PC-3 (cell line): ENCODE results near the gene TRABD2B. TPM values are rescaled to one million over a fixed set of nuclear protein-coding genes. Genes with fewer than 3 reads are reported as not detected.

Experiments
- ATAC-seq: fragments of 200-7000 bp; cut with Tn5 transposase; 2 replicates; pipeline ENCODE4 v1.9.1; 2020; ENCODE audit warnings: mild to moderate bottlenecking, moderate library complexity
- BruUV-seq: library from RNA; stranded (reverse); fragments of 400-500 nt; replicated peaks from 2 replicates; lab custom pipeline; 2021; lab: Mats Ljungman, UMichigan
- CTCF ChIA-PET: fragments of 300-600 bp; sonication (Branson Sonifier 250); formaldehyde crosslinking; loops from one replicate; lab custom pipeline; 2022; ENCODE audit warnings: antibody characterized with exemption; lab: Charles Lee
- POLR2A ChIA-PET: fragments of 300-600 bp; sonication (Branson Sonifier 250); formaldehyde crosslinking; loops from one replicate; lab custom pipeline; 2022; ENCODE audit warnings: antibody characterized with exemption; ENCODE audit not compliant: unreplicated experiment; lab: Charles Lee
- DNase-seq: peaks from one replicate; pipeline ENCODE4 v3.0.0-alpha.2; 2015
- H2AFZ ChIP-seq: fragments of 300-600 bp; sonication (generic); 2 replicates; pipeline ENCODE4 v1.6.0; 2016; ENCODE audit warnings: antibody characterized with exemption, low read length
- H3F3A ChIP-seq: fragments of 300-600 bp; sonication (generic); one replicate; pipeline ENCODE4 v1.6.0; 2017; ENCODE audit warnings: antibody characterized with exemption, low read length, control low read depth, mild to moderate bottlenecking; ENCODE audit not compliant: unreplicated experiment
- H3K27ac ChIP-seq: fragments of 300-600 bp; sonication (generic); 2 replicates; pipeline ENCODE4 v1.5.1; 2016; ENCODE audit warnings: mild to moderate bottlenecking, low read length
- H3K27me3 ChIP-seq: fragments of 300-600 bp; sonication (generic); 2 replicates; pipeline ENCODE4 v1.6.1; 2016; ENCODE audit warnings: low read length, mixed read lengths
- H3K36me3 ChIP-seq: fragments of 300-600 bp; sonication (generic); 2 replicates; pipeline ENCODE4 v1.6.1; 2016; ENCODE audit warnings: low read depth, mixed run types, low read length, mixed read lengths
- H3K4me1 ChIP-seq: fragments of 300-600 bp; sonication (generic); 2 replicates; pipeline ENCODE4 v1.5.1; 2016; ENCODE audit warnings: low read length; ENCODE audit not compliant: insufficient read depth
- H3K4me2 ChIP-seq: fragments of 300-600 bp; sonication (generic); 2 replicates; pipeline ENCODE4 v1.6.0; 2016; ENCODE audit warnings: low read length
- H3K4me3 ChIP-seq: fragments of 300-600 bp; sonication (generic); 2 replicates; pipeline ENCODE4 v1.5.1; 2016; ENCODE audit warnings: mild to moderate bottlenecking, low read length, mixed read lengths
- H3K79me2 ChIP-seq: fragments of 300-600 bp; sonication (generic); 2 replicates; pipeline ENCODE4 v1.6.1; 2017; ENCODE audit warnings: low read length, mixed read lengths
- H3K9ac ChIP-seq: fragments of 300-600 bp; sonication (generic); 2 replicates; pipeline ENCODE4 v1.6.0; 2016; ENCODE audit warnings: mild to moderate bottlenecking, low read length
- H3K9me2 ChIP-seq: fragments of 300-600 bp; sonication (generic); replicated peaks from 2 replicates; pipeline ENCODE4 v1.6.1; 2016; ENCODE audit warnings: mixed run types, low read length, mixed read lengths
- H3K9me3 ChIP-seq: fragments of 300-600 bp; sonication (generic); 2 replicates; pipeline ENCODE4 v1.6.1; 2016; ENCODE audit warnings: low read length, mixed read lengths
- H4K20me1 ChIP-seq: fragments of 300-600 bp; sonication (generic); 2 replicates; pipeline ENCODE4 v1.6.1; 2016; ENCODE audit warnings: low read length, mixed read lengths
- EZH2 ChIP-seq: fragments of 300-600 bp; sonication (generic); IDR thresholded peaks from one replicate; pipeline ENCODE4 v1.6.1; 2017; ENCODE audit warnings: antibody characterized with exemption, mild to moderate bottlenecking, low read length; ENCODE audit not compliant: unreplicated experiment
- EZH2phosphoT487 ChIP-seq: fragments of 300-600 bp; sonication (generic); IDR thresholded peaks from 2 replicates; pipeline ENCODE4 v1.6.1; 2018; ENCODE audit warnings: mild to moderate bottlenecking, antibody characterized with exemption, low read length, borderline replicate concordance
- intact Hi-C: fragments of 100-400 bp; cut with micrococcal nuclease; formaldehyde crosslinking; loops from 2 replicates; pipeline ENCODE4 v1.9.0; 2023
- total RNA-seq: library from RNA; depleted of rRNA; stranded (reverse); fragments of >200 nt; gene quantifications from 2 replicates; pipeline ENCODE4 v1.2.3, GENCODE V29; 2014
- TF ChIP-seq, protein P1 (sequence below): fragments of 300-600 bp; sonication (generic); conservative IDR thresholded peaks from 2 replicates; pipeline ENCODE4 v1.5.1; 2017; ENCODE audit warnings: antibody characterized with exemption, low read depth, mild to moderate bottlenecking, low read length

Gene TRABD2B
- total RNA-seq, 1 experiment from 2014 or later: 0.44 TPM

DNA sequence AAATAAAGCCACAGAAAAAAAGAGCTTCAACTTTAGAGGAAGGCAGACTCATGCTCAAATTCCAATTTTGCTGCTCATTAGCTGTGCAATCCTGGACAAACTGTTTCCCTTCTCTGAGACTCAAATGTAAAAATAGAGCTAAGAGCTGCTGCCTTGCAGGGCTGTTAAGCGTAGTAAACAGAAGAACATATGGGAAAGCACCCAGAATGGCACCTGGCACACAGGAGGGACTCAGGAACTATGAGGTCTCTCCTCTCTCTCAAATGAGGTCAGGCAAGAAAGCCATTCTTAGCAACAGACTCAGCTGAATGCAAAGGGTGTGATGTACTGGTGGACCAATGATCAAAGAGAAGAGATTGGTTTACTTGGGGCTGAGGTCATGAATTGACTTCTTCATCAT is 61.3 kb downstream of the TRABD2B start:
- POLR2A ChIA-PET: no interaction called here
- intact Hi-C loops: no loop called here
- no TSS peak for BruUV-seq

DNA sequence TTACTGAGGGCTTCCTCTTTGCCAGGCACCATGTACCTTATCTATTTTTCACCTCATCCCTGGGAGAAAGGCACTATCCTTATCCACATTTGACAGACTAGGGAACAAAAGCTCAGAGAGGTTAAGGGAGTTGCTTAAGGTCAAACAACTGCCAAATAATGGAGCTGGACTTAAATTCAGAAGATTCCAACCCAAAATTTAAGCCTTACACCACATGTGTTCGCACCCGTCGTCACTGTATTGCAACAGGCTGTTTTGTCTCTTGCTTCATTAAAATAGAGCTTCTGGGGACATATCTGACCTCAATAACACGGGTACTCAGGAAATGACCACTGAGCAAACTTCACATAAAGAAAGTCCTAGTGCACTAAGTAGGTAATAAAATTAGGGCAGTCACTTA is 62.0 kb downstream of the TRABD2B start:
- Histone ChIP-seq H3K27ac (no peak overlapping the region), H3K36me3 (no peaks in the 10 kb centered on the region), H3K27me3 (no peaks in the 10 kb centered on the region), H3K9me3 (no peaks in the 10 kb centered on the region), H3K9me2 (no peaks in the 10 kb centered on the region; the same call in 1 of the 2 replicates), H3K79me2 (no peaks in the 10 kb centered on the region), H3F3A (no peaks in the 10 kb centered on the region), H4K20me1 (no peaks in the 10 kb centered on the region), H3K4me2 (no peak overlapping the region), H3K4me1 (no peaks in the 10 kb centered on the region), H2AFZ (no peak overlapping the region), H3K9ac (no peak overlapping the region), H3K4me3 (no peak overlapping the region)
- TF ChIP-seq, protein P1, sequence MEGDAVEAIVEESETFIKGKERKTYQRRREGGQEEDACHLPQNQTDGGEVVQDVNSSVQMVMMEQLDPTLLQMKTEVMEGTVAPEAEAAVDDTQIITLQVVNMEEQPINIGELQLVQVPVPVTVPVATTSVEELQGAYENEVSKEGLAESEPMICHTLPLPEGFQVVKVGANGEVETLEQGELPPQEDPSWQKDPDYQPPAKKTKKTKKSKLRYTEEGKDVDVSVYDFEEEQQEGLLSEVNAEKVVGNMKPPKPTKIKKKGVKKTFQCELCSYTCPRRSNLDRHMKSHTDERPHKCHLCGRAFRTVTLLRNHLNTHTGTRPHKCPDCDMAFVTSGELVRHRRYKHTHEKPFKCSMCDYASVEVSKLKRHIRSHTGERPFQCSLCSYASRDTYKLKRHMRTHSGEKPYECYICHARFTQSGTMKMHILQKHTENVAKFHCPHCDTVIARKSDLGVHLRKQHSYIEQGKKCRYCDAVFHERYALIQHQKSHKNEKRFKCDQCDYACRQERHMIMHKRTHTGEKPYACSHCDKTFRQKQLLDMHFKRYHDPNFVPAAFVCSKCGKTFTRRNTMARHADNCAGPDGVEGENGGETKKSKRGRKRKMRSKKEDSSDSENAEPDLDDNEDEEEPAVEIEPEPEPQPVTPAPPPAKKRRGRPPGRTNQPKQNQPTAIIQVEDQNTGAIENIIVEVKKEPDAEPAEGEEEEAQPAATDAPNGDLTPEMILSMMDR: no peak
- TF ChIP-seq EZH2 (no peak), EZH2phosphoT487 (no peak)
- no TSS peak for BruUV-seq
- ChIA-PET POLR2A (no interaction called here), CTCF (no interaction called here)
- no peak for DNase-seq
- intact Hi-C loops: no loop called here
- ATAC-seq: no peak

More for the DNA sequence above, 61.3 kb downstream of the TRABD2B start:
- H4K20me1 ChIP-seq: no peaks in the 10 kb centered on the region
- H3K9me2 ChIP-seq: no peaks in the 10 kb centered on the region; the same call in 1 of the 2 replicates
- CTCF ChIA-PET: no interaction called here
- no peaks in the 10 kb centered on the region for H3K36me3 ChIP-seq
- no peak overlapping the region for H3K9ac ChIP-seq
- H3K9me3 ChIP-seq: no peaks in the 10 kb centered on the region
- H3F3A ChIP-seq: no peaks in the 10 kb centered on the region
- ATAC-seq (no peak), DNase-seq (no peak)
- H3K27ac ChIP-seq: no peak overlapping the region
- no peak overlapping the region for H3K4me2 ChIP-seq
- no peak overlapping the region for H3K4me3 ChIP-seq
- H3K79me2 ChIP-seq: no peaks in the 10 kb centered on the region
- no peaks in the 10 kb centered on the region for H3K27me3 ChIP-seq
- TF ChIP-seq EZH2 (no peak), EZH2phosphoT487 (no peak)
- TF ChIP-seq, protein P1: no peak
- H3K4me1 ChIP-seq: peaks cover 7% of the 10 kb centered on the region; the same call in 1 of the 2 replicates
- H2AFZ ChIP-seq: no peak overlapping the region

DNA sequence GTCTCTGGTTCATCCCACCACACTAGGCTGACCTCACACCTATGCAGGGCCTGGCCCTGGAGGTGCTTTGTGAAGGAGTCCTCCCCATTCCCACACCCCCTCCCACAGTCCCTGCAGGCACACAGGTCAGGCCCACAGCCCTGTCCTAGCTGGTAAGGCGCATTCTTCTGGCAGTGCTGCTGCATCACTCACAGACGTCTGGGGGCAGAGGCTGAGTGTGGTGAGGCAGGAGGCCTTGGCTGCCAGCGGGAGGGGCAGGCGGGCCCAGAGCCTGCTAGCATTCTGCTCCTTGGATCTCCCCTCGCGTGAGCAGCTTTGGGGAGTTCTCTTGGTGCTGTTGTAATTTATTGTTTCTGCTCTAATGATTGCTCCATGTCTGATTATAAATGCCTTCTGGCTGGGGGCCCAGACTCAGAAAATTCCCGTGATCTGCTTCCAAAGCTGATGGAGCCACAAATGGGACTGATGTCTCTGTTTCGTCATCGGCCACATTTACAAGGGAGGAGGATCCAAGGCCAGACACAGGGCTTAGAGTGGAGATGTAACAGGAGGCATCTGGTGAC is 62.9 kb downstream of the TRABD2B start:
- BruUV-seq: no TSS peak
- Histone ChIP-seq H3F3A (no peaks in the 10 kb centered on the region), H3K9me3 (no peaks in the 10 kb centered on the region), H3K9ac (no peak overlapping the region), H3K79me2 (no peaks in the 10 kb centered on the region), H3K27me3 (no peaks in the 10 kb centered on the region), H3K27ac (no peak overlapping the region), H3K4me1 (no peaks in the 10 kb centered on the region), H3K4me2 (no peak overlapping the region), H2AFZ (no peak overlapping the region), H3K4me3 (no peak overlapping the region), H3K36me3 (no peaks in the 10 kb centered on the region), H4K20me1 (no peaks in the 10 kb centered on the region), H3K9me2 (no peaks in the 10 kb centered on the region; the same call in 1 of the 2 replicates)
- ChIA-PET CTCF (no interaction called here), POLR2A (no interaction called here)
- DNase-seq: no peak
- TF ChIP-seq EZH2 (no peak), EZH2phosphoT487 (no peak)
- TF ChIP-seq, protein P1: no peak
- intact Hi-C loops: no loop called here
- no peak; the same call in 1 of the 2 replicates for ATAC-seq
